Measurements from ENCODE around the gene ACVRL1. TPM values are rescaled to one million over a fixed set of nuclear protein-coding genes. Genes with fewer than 3 reads are reported as not detected.

The ACVRL1 gene
- total and polyA plus RNA-seq, 2 experiments from 2014 or later, result 1.4 to 4.6 TPM

DNA sequence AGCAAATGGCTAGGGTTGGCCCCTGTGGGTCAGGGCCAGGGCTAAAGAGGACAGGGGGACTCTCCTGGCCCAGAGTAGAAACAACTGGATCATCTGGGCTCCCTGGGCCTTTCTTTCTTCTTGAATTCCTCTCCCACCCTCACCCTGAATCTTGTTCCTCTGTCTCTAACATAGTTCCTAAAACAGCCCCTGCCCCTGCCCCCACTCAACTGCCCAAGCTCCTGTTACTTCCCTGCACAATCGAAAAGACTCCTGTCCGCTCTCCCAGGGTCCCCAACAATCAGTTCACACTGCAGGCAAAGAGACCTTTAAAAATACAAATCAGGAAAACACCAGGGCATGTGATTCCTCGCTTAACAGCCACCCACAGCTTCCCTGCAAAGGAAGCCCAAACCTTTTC, 37.4 kb upstream of the ACVRL1 start:
- no peak overlapping the region for H3K27ac ChIP-seq
- no peaks in the 10 kb centered on the region for H3K9me3 ChIP-seq (ENCODE audit: low read depth)
- H3K4me2 ChIP-seq, result peak overlapping the region; percentile 98
- WGBS (ENCODE audit: low lambda C conversion rate, missing lambda C conversion rate), result 61% methylated on average over 3 of the region's 3 CpGs
- no peak for DNase-seq (ENCODE audit: low spot score)
- H3K4me3 ChIP-seq, result no peak overlapping the region
- no peaks in the 10 kb centered on the region for H4K20me1 ChIP-seq (ENCODE audit: insufficient read depth, poor library complexity, severe bottlenecking)
- no peaks in the 10 kb centered on the region for H3K79me2 ChIP-seq
- H3K36me3 ChIP-seq (replicated peaks; ENCODE audit: insufficient read depth, low read depth), result no peaks in the 10 kb centered on the region
- no peaks in the 10 kb centered on the region for H3K9me2 ChIP-seq (replicated peaks; ENCODE audit: insufficient read depth)
- H3K4me1 ChIP-seq (ENCODE audit: insufficient read depth), result peaks cover 29% of the 10 kb centered on the region
- H2AFZ ChIP-seq, result no peak overlapping the region
- TF ChIP-seq EZH2phosphoT487 (IDR thresholded peaks at IDR 0.05; ENCODE audit: low read depth, severe bottlenecking, unreplicated experiment) (no peak), EZH2 (IDR thresholded peaks at IDR 0.05; ENCODE audit: borderline replicate concordance) (no peak)
- TF ChIP-seq, protein P1, sequence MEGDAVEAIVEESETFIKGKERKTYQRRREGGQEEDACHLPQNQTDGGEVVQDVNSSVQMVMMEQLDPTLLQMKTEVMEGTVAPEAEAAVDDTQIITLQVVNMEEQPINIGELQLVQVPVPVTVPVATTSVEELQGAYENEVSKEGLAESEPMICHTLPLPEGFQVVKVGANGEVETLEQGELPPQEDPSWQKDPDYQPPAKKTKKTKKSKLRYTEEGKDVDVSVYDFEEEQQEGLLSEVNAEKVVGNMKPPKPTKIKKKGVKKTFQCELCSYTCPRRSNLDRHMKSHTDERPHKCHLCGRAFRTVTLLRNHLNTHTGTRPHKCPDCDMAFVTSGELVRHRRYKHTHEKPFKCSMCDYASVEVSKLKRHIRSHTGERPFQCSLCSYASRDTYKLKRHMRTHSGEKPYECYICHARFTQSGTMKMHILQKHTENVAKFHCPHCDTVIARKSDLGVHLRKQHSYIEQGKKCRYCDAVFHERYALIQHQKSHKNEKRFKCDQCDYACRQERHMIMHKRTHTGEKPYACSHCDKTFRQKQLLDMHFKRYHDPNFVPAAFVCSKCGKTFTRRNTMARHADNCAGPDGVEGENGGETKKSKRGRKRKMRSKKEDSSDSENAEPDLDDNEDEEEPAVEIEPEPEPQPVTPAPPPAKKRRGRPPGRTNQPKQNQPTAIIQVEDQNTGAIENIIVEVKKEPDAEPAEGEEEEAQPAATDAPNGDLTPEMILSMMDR (IDR thresholded peaks at IDR 0.05; ENCODE audit: poor library complexity), result no peak
- H3K27me3 ChIP-seq, result peaks cover 8% of the 10 kb centered on the region

DNA sequence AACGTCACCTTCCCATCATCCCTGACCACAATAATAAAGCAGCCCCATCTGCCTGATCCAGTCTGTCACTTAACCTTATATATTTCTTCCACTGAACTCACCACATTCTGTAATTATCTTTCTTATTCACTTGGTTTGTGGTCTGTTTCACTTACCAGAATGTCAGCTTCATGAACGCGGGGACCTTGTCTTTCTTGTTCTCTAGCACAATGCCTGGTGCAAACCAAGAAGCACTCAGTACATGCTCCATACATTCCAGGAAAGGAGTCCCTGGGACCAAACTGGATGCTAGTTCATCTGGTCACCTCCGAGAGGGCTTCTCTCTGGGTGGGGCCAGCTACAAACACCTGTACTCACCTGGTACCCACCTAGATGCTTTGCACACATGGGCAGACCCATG, 36.8 kb upstream of the ACVRL1 start:
- Histone ChIP-seq H3K4me3 (no peak overlapping the region), H3K4me2 (no peak overlapping the region), H2AFZ (no peak overlapping the region), H3K27ac (no peak overlapping the region), H3K36me3 (replicated peaks; ENCODE audit: insufficient read depth, low read depth) (no peaks in the 10 kb centered on the region), H3K9me3 (ENCODE audit: low read depth) (no peaks in the 10 kb centered on the region), H3K9me2 (replicated peaks; ENCODE audit: insufficient read depth) (no peaks in the 10 kb centered on the region), H4K20me1 (ENCODE audit: insufficient read depth, poor library complexity, severe bottlenecking) (no peaks in the 10 kb centered on the region), H3K79me2 (no peaks in the 10 kb centered on the region), H3K27me3 (peaks cover 8% of the 10 kb centered on the region), H3K4me1 (ENCODE audit: insufficient read depth) (peaks cover 23% of the 10 kb centered on the region)
- TF ChIP-seq, protein P1 (IDR thresholded peaks at IDR 0.05; ENCODE audit: poor library complexity), result no peak
- no peak for TF ChIP-seq EZH2 (IDR thresholded peaks at IDR 0.05; ENCODE audit: borderline replicate concordance)
- no peak for TF ChIP-seq EZH2phosphoT487 (IDR thresholded peaks at IDR 0.05; ENCODE audit: low read depth, severe bottlenecking, unreplicated experiment)
- DNase-seq (ENCODE audit: low spot score), result no peak
- 72% methylated on average over 4 of the region's 4 CpGs for WGBS (ENCODE audit: low lambda C conversion rate, missing lambda C conversion rate)

GRCh38 chr12:51871126-51871525, 36.2 kb upstream of the ACVRL1 start:
- no peak overlapping the region for H2AFZ ChIP-seq
- H3K4me1 ChIP-seq (ENCODE audit: insufficient read depth), result peaks cover 17% of the 10 kb centered on the region
- no peaks in the 10 kb centered on the region for H4K20me1 ChIP-seq (ENCODE audit: insufficient read depth, poor library complexity, severe bottlenecking)
- TF ChIP-seq EZH2phosphoT487 (IDR thresholded peaks at IDR 0.05; ENCODE audit: low read depth, severe bottlenecking, unreplicated experiment) (no peak), EZH2 (IDR thresholded peaks at IDR 0.05; ENCODE audit: borderline replicate concordance) (no peak)
- no peaks in the 10 kb centered on the region for H3K9me2 ChIP-seq (replicated peaks; ENCODE audit: insufficient read depth)
- H3K79me2 ChIP-seq, result no peaks in the 10 kb centered on the region
- DNase-seq (ENCODE audit: low spot score), result no peak
- peaks cover 8% of the 10 kb centered on the region for H3K27me3 ChIP-seq
- no peak overlapping the region for H3K4me3 ChIP-seq
- no peaks in the 10 kb centered on the region for H3K9me3 ChIP-seq (ENCODE audit: low read depth)
- H3K4me2 ChIP-seq, result no peak overlapping the region
- no peaks in the 10 kb centered on the region for H3K36me3 ChIP-seq (replicated peaks; ENCODE audit: insufficient read depth, low read depth)
- no peak overlapping the region for H3K27ac ChIP-seq
- 92% methylated on average over 6 of the region's 6 CpGs for WGBS (ENCODE audit: low lambda C conversion rate, missing lambda C conversion rate)

- DNase-seq (ENCODE audit: low spot score), result no peak
- H3K9me2 ChIP-seq (replicated peaks; ENCODE audit: insufficient read depth), result no peaks in the 10 kb centered on the region
These were observed 35.2 kb upstream of the ACVRL1 start for GRCh38 chr12:51871918-51872688.

More at GRCh38 chr12:51871918-51872688, 35.2 kb upstream of the ACVRL1 start:
- Histone ChIP-seq H3K9me3 (ENCODE audit: low read depth) (no peaks in the 10 kb centered on the region), H3K79me2 (no peaks in the 10 kb centered on the region), H3K27me3 (peaks cover 8% of the 10 kb centered on the region), H3K4me2 (no peak overlapping the region), H2AFZ (no peak overlapping the region), H3K4me1 (ENCODE audit: insufficient read depth) (peaks cover 15% of the 10 kb centered on the region), H4K20me1 (ENCODE audit: insufficient read depth, poor library complexity, severe bottlenecking) (no peaks in the 10 kb centered on the region), H3K4me3 (no peak overlapping the region), H3K27ac (no peak overlapping the region), H3K36me3 (replicated peaks; ENCODE audit: insufficient read depth, low read depth) (no peaks in the 10 kb centered on the region)
- 75% methylated on average over 17 of the region's 17 CpGs for WGBS (ENCODE audit: low lambda C conversion rate, missing lambda C conversion rate)
- TF ChIP-seq EZH2phosphoT487 (IDR thresholded peaks at IDR 0.05; ENCODE audit: low read depth, severe bottlenecking, unreplicated experiment) (no peak), EZH2 (IDR thresholded peaks at IDR 0.05; ENCODE audit: borderline replicate concordance) (no peak)
- TF ChIP-seq, protein P1 (IDR thresholded peaks at IDR 0.05; ENCODE audit: poor library complexity), result no peak
